Esophagus squamous epithelium (tissue), 4 donors: Measurements from ENCODE around the gene VCAN.

Experiments
- POLR2A ChIP-seq, 4 donors: fragments of 450-650 bp; IDR thresholded peaks; one replicate each; pipeline ENCODE4 v1.6.1; 2017; ENCODE audit warnings: antibody characterized with exemption in 4 of 4, mild to moderate bottlenecking in 4 of 4, moderate library complexity in 3 of 4
- TF ChIP-seq, protein P1 (sequence below), 6 experiments: fragments of 450-650 bp in 4 of 6; fragments of 200-600 bp in 2 of 6; sonication (generic) in 2 of 6; IDR thresholded peaks; one replicate each; pipeline ENCODE4 v1.5.1; 2016 to 2019; ENCODE audit warnings: antibody characterized with exemption in 6 of 6, mild to moderate bottlenecking in 4 of 6, moderate library complexity in 4 of 6

GRCh38 chr5:83475391-83475863 lies 3.9 kb downstream of the VCAN start:
- TF ChIP-seq, protein P1, sequence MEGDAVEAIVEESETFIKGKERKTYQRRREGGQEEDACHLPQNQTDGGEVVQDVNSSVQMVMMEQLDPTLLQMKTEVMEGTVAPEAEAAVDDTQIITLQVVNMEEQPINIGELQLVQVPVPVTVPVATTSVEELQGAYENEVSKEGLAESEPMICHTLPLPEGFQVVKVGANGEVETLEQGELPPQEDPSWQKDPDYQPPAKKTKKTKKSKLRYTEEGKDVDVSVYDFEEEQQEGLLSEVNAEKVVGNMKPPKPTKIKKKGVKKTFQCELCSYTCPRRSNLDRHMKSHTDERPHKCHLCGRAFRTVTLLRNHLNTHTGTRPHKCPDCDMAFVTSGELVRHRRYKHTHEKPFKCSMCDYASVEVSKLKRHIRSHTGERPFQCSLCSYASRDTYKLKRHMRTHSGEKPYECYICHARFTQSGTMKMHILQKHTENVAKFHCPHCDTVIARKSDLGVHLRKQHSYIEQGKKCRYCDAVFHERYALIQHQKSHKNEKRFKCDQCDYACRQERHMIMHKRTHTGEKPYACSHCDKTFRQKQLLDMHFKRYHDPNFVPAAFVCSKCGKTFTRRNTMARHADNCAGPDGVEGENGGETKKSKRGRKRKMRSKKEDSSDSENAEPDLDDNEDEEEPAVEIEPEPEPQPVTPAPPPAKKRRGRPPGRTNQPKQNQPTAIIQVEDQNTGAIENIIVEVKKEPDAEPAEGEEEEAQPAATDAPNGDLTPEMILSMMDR (IDR thresholded peaks at IDR 0.05): no peak
- no peak for TF ChIP-seq POLR2A (IDR thresholded peaks at IDR 0.05)
